H1 (cell line): Measurements from ENCODE around the gene PRRG1. TPM values are rescaled to one million over a fixed set of nuclear protein-coding genes. Genes with fewer than 3 reads are reported as not detected.

Source experiments
- CTCF ChIA-PET: fragments of 300-600 bp; sonication (Branson Sonifier 250); formaldehyde crosslinking; loops from one replicate; lab custom pipeline; 2021; ENCODE audit not compliant: partially characterized antibody; lab: Charles Lee
- POLR2A ChIA-PET: fragments of 300-600 bp; sonication (Branson Sonifier 250); formaldehyde crosslinking; loops from one replicate; lab custom pipeline; 2021; ENCODE audit warnings: inconsistent platforms; ENCODE audit not compliant: partially characterized antibody; lab: Charles Lee
- DNase-seq, 2 experiments: peaks; one replicate each; pipeline versions ENCODE4 v3.0.0 to v3.0.0-alpha.2; 2010 to 2022; ENCODE audit warnings: low spot score in 2 of 2, low read depth in 1 of 2, mixed read lengths in 1 of 2
- FAIRE-seq: peaks from 2 replicates; lab custom pipeline; 2011; peaks lifted over from hg19 to GRCh38; lab: Jason Lieb, UNC
- H2AFZ ChIP-seq: 2 replicates; pipeline ENCODE4 v1.8.1; 2012; ENCODE audit warnings: low read length, inconsistent platforms
- H2AK5ac ChIP-seq: 2 replicates; pipeline ENCODE4 v1.6.1; 2013; ENCODE audit warnings: low read depth, low read length
- H2BK120ac ChIP-seq: replicated peaks from 2 replicates; pipeline ENCODE3; 2013; ENCODE audit warnings: low read depth, low read length, inconsistent platforms
- H2BK12ac ChIP-seq: 2 replicates; pipeline ENCODE4 v1.6.1; 2013; ENCODE audit warnings: low read depth, low read length
- H2BK15ac ChIP-seq: 2 replicates; pipeline ENCODE4 v1.6.1; 2013; ENCODE audit warnings: low read length
- H2BK20ac ChIP-seq: 2 replicates; pipeline ENCODE4 v1.6.1; 2013; ENCODE audit warnings: low read length
- H2BK5ac ChIP-seq: 2 replicates; pipeline ENCODE4 v1.6.1; 2013; ENCODE audit warnings: low read depth, low read length
- H3K14ac ChIP-seq: 2 replicates; pipeline ENCODE4 v1.6.1; 2013; ENCODE audit warnings: inconsistent platforms; ENCODE audit not compliant: insufficient read length
- H3K18ac ChIP-seq: 2 replicates; pipeline ENCODE4 v1.6.1; 2013; ENCODE audit warnings: low read length; ENCODE audit errors: extremely low read depth
- H3K23ac ChIP-seq: 2 replicates; pipeline ENCODE4 v1.6.1; 2013; ENCODE audit warnings: inconsistent platforms; ENCODE audit not compliant: insufficient read length
- H3K23me2 ChIP-seq: 2 replicates; pipeline ENCODE4 v1.6.1; 2013; ENCODE audit warnings: low read depth, low read length
- H3K27ac ChIP-seq: 2 replicates; pipeline ENCODE4 v1.6.1; 2011; ENCODE audit warnings: low read depth, low read length, inconsistent platforms
- H3K27me3 ChIP-seq, 4 experiments: replicated peaks in 1 of 4; 1 replicate in 1 of 4; 2 replicates in 3 of 4; pipeline versions ENCODE4 v1.6.1 to v1.8.1; 2011 to 2013; ENCODE audit warnings: low read length in 3 of 4, mild to moderate bottlenecking in 3 of 4, inconsistent platforms in 2 of 4, mixed read lengths in 2 of 4, moderate library complexity in 1 of 4; ENCODE audit not compliant: control insufficient read depth in 3 of 4, insufficient read depth in 3 of 4; ENCODE audit errors: extremely low read depth in 1 of 4
- H3K36me3 ChIP-seq, 4 experiments: 2 replicates each; pipeline versions ENCODE4 v1.6.1 to v1.8.1; 2011 to 2013; ENCODE audit warnings: mild to moderate bottlenecking in 4 of 4, low read length in 3 of 4, moderate library complexity in 2 of 4, control low read depth in 1 of 4, inconsistent platforms in 1 of 4; ENCODE audit not compliant: insufficient read depth in 4 of 4, control insufficient read depth in 2 of 4
- H3K4ac ChIP-seq: replicated peaks from 2 replicates; pipeline ENCODE3; 2013; ENCODE audit warnings: low read length, low read depth, mixed read lengths, inconsistent platforms; ENCODE audit not compliant: insufficient read length
- H3K4me1 ChIP-seq, 4 experiments: replicated peaks in 1 of 4; 1 replicate in 1 of 4; 2 replicates in 3 of 4; pipeline versions ENCODE4 v1.6.1 to v1.8.1; 2011 to 2013; ENCODE audit warnings: low read length in 3 of 4, inconsistent platforms in 2 of 4, mixed read lengths in 1 of 4; ENCODE audit not compliant: insufficient read depth in 4 of 4, control insufficient read depth in 3 of 4
- H3K4me2 ChIP-seq, 2 experiments: 2 replicates each; pipeline versions ENCODE4 v1.6.1 to v1.8.1; 2011 to 2013; ENCODE audit warnings: low read depth in 2 of 2, low read length in 2 of 2, control low read depth in 1 of 2, inconsistent platforms in 1 of 2, mild to moderate bottlenecking in 1 of 2; ENCODE audit not compliant: insufficient read depth in 1 of 2
- H3K4me3 ChIP-seq, 4 experiments: fragments of 200-600, 300-600 bp in 1 of 4; sonication (generic), shearing (Covaris generic), sonication (Bioruptor Twin) in 1 of 4; 2 replicates each; pipeline versions ENCODE4 v1.5.1 to v1.8.1; 2011 to 2016; ENCODE audit warnings: low read length in 4 of 4, low read depth in 3 of 4, control low read depth in 2 of 4, inconsistent platforms in 2 of 4, mild to moderate bottlenecking in 2 of 4, mixed read lengths in 1 of 4, moderate library complexity in 1 of 4; ENCODE audit not compliant: insufficient read depth in 2 of 4; ENCODE audit errors: extremely low read depth in 1 of 4
- H3K56ac ChIP-seq: replicated peaks from 2 replicates; pipeline ENCODE3; 2013; ENCODE audit warnings: low read depth, mild to moderate bottlenecking, mixed read lengths, low read length, inconsistent platforms; ENCODE audit not compliant: insufficient read length
- H3K79me1 ChIP-seq: 2 replicates; pipeline ENCODE4 v1.6.1; 2013; ENCODE audit warnings: low read depth, low read length, control low read depth
- H3K79me2 ChIP-seq, 2 experiments: 2 replicates each; pipeline versions ENCODE4 v1.6.1 to v1.8.1; 2012 to 2013; ENCODE audit warnings: low read length in 2 of 2, mild to moderate bottlenecking in 2 of 2, inconsistent platforms in 1 of 2; ENCODE audit not compliant: insufficient read depth in 2 of 2, control insufficient read depth in 1 of 2
- H3K9ac ChIP-seq, 4 experiments: replicated peaks in 1 of 4; 1 replicate in 1 of 4; 2 replicates in 3 of 4; pipeline versions ENCODE4 v1.6.1 to v1.8.1; 2011 to 2013; ENCODE audit warnings: low read depth in 3 of 4, low read length in 3 of 4, control low read depth in 2 of 4, mild to moderate bottlenecking in 2 of 4, moderate library complexity in 2 of 4, inconsistent platforms in 1 of 4; ENCODE audit errors: extremely low read depth in 1 of 4
- H3K9me3 ChIP-seq, 2 experiments: 2 replicates each; pipeline versions ENCODE4 v1.6.1 to v1.8.1; 2012 to 2013; ENCODE audit warnings: mild to moderate bottlenecking in 2 of 2, moderate library complexity in 2 of 2, control low read depth in 1 of 2, inconsistent platforms in 1 of 2, low read depth in 1 of 2, low read length in 1 of 2, mixed read lengths in 1 of 2; ENCODE audit not compliant: insufficient read depth in 2 of 2
- H4K20me1 ChIP-seq, 2 experiments: replicated peaks in 1 of 2; 2 replicates each; pipeline versions ENCODE3 to v1.8.1; 2011 to 2013; ENCODE audit warnings: inconsistent platforms in 2 of 2, low read length in 2 of 2, mild to moderate bottlenecking in 1 of 2; ENCODE audit not compliant: insufficient read depth in 2 of 2, control insufficient read depth in 1 of 2
- H4K5ac ChIP-seq: 2 replicates; pipeline ENCODE4 v1.6.1; 2013; ENCODE audit warnings: low read length, low read depth, mixed read lengths, inconsistent platforms; ENCODE audit not compliant: insufficient read length
- H4K8ac ChIP-seq: 2 replicates; pipeline ENCODE4 v1.8.0; 2013; ENCODE audit warnings: mild to moderate bottlenecking, moderate library complexity, low read length, inconsistent platforms; ENCODE audit not compliant: insufficient read depth; ENCODE audit errors: extremely low read depth
- H4K91ac ChIP-seq: replicated peaks from 2 replicates; pipeline ENCODE3; 2013; ENCODE audit warnings: low read length, mixed read lengths, inconsistent platforms; ENCODE audit not compliant: insufficient read length
- EP300 ChIP-seq, 2 experiments: IDR thresholded peaks; 1 replicate in 1 of 2; 2 replicates in 1 of 2; pipeline ENCODE4 v1.6.1; 2011 to 2012; ENCODE audit warnings: low read depth in 2 of 2, low read length in 2 of 2, mild to moderate bottlenecking in 2 of 2, borderline replicate concordance in 1 of 2, inconsistent platforms in 1 of 2, moderate library complexity in 1 of 2
- EZH2 ChIP-seq: fragments of 200-600 bp; sonication (generic); IDR thresholded peaks from 2 replicates; pipeline ENCODE4 v1.7.1; 2012; ENCODE audit warnings: low read depth, mild to moderate bottlenecking, moderate library complexity, low read length, inconsistent platforms; ENCODE audit not compliant: severe bottlenecking
- JUND ChIP-seq: IDR thresholded peaks from 2 replicates; pipeline ENCODE4 v1.6.1; 2011; ENCODE audit warnings: mild to moderate bottlenecking, improper control_type of control experiment, low read length
- NRF1 ChIP-seq: IDR thresholded peaks from 2 replicates; pipeline ENCODE4 v1.6.1; 2011; ENCODE audit warnings: mild to moderate bottlenecking, low read depth, low read length, improper control_type of control experiment
- PHF8 ChIP-seq: fragments of 200-600 bp; sonication (generic); conservative IDR thresholded peaks from 2 replicates; pipeline ENCODE4 v1.7.1; 2012; ENCODE audit warnings: low read depth, mild to moderate bottlenecking, inconsistent platforms, low read length, moderate library complexity
- RBBP5 ChIP-seq: IDR thresholded peaks from 2 replicates; pipeline ENCODE4 v1.7.1; 2012; ENCODE audit warnings: low read depth, mild to moderate bottlenecking, inconsistent platforms, low read length, moderate library complexity, borderline replicate concordance
- RFX5 ChIP-seq: IDR thresholded peaks from 2 replicates; pipeline ENCODE4 v1.6.1; 2011; ENCODE audit warnings: low read depth, low read length, improper control_type of control experiment, borderline replicate concordance
- SIRT6 ChIP-seq: IDR thresholded peaks from one replicate; pipeline ENCODE4 v1.7.1; 2012; ENCODE audit warnings: low read length, inconsistent platforms
- SP4 ChIP-seq: IDR thresholded peaks from 2 replicates; pipeline ENCODE4 v1.6.1; 2012; ENCODE audit warnings: low read length, inconsistent platforms
- SUZ12 ChIP-seq: fragments of 200-600 bp; sonication (generic); IDR thresholded peaks from 2 replicates; pipeline ENCODE4 v1.6.1; 2012; ENCODE audit warnings: mild to moderate bottlenecking, inconsistent platforms, low read length, moderate library complexity, mixed read lengths
- TAF7 ChIP-seq: optimal IDR thresholded peaks from 2 replicates; pipeline ENCODE3; 2011; ENCODE audit warnings: low read depth, mild to moderate bottlenecking, inconsistent platforms, low read length, moderate library complexity, borderline replicate concordance
- WGBS, 2 experiments: shearing (Covaris generic) in 1 of 2; methylation state at CpG; one replicate each; pipeline versions ENCODE4 v1.1.6 to v1.1.7; 2013 to 2015; ENCODE audit warnings: low lambda C conversion rate in 2 of 2, mixed read lengths in 2 of 2, inconsistent platforms in 1 of 2, low coverage in 1 of 2, missing lambda C conversion rate in 1 of 2; ENCODE audit not compliant: insufficient replicate concordance in 2 of 2, insufficient coverage in 1 of 2, insufficient read length in 1 of 2; ENCODE audit errors: extremely low coverage in 1 of 2, missing lambda C conversion rate in 1 of 2; 5-methylcytosine and 5-hydroxymethylcytosine counted together
- polyA plus RNA-seq, 7 experiments: library from polyadenylated mRNA; depleted of rRNA in 3 of 7; stranded (reverse) in 5 of 7; unstranded in 2 of 7; fragments of >200 nt in 5 of 7; fragments of 200-250 nt in 2 of 7; gene quantifications; 1 replicate in 5 of 7; 2 replicates in 1 of 7; 4 replicates in 1 of 7; pipeline versions ENCODE4 v1.2.1 to v1.2.3, GENCODE V29; 2011 to 2013; ENCODE audit warnings: missing spikeins in 2 of 7, mixed read lengths in 2 of 7
- total RNA-seq: library from RNA; stranded (reverse); fragmentation: NEBNext Ultra II Directional; extraction: Animal tissue kit (Norgen Biotek cat#: 25700); gene quantifications from 2 replicates; pipeline ENCODE4 v1.2.1, GENCODE V29; 2021
- TF ChIP-seq, protein P1 (sequence below): IDR thresholded peaks from 2 replicates; pipeline ENCODE4 v1.6.1; 2012; ENCODE audit warnings: inconsistent platforms

The PRRG1 gene
- total and polyA plus RNA-seq, 2 of the 8 experiments (the other 6 are each of a cell fraction or from before 2014, with no cell fraction given): 10.2 to 10.5 TPM

DNA sequence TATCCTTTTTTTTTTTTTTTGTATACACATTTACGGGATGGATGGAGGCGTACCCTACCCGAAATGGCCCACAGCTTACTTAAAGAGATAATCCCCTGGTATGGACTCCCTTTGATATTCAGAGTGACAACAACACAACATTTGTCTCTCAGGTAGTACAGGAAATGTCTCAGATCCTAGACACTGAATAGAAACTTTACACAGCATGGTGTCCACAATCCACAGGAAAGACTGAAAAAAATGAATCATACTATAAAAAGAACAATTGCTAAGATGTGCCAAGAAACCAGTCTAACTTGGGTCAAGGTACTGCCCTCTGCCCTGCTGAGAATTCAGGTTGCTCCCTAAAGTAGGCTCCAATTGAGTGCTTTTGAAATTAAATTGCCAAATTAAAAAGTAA, 121.5 kb downstream of the PRRG1 start:
- no peak overlapping the region for H2BK12ac ChIP-seq
- no peak overlapping the region for H2BK120ac ChIP-seq
- no peak overlapping the region for H3K4me3 ChIP-seq
- no peak overlapping the region for H2BK20ac ChIP-seq
- H3K4me1 ChIP-seq: peaks cover 0 to 13% (median 9%) of the 10 kb centered on the region in 4 experiments; a peak in 4 of 7 replicates
- H4K5ac ChIP-seq: no peak overlapping the region
- H2AFZ ChIP-seq: no peak overlapping the region
- no peak overlapping the region for H3K4ac ChIP-seq
- no peak overlapping the region for H3K18ac ChIP-seq
- H3K23me2 ChIP-seq: no peaks in the 10 kb centered on the region
- H3K23ac ChIP-seq: no peak overlapping the region
- FAIRE-seq: no peak
- H3K14ac ChIP-seq: no peak overlapping the region
- H2BK5ac ChIP-seq: no peak overlapping the region
- H3K36me3 ChIP-seq: no peaks in the 10 kb centered on the region; a peak in 1 of 8 replicates
- H2BK15ac ChIP-seq: no peak overlapping the region
- no peak overlapping the region for H3K56ac ChIP-seq
- no peak overlapping the region for H3K27ac ChIP-seq
- H3K27me3 ChIP-seq: no peaks in the 10 kb centered on the region
- no peak overlapping the region for H3K4me2 ChIP-seq
- no peak overlapping the region for H4K8ac ChIP-seq
- no peak overlapping the region for H2AK5ac ChIP-seq
- TF ChIP-seq PHF8 (no peak), SUZ12 (no peak), EZH2 (no peak), JUND (no peak), SP4 (no peak), RFX5 (no peak), EP300 (IDR thresholded peaks at IDR 0.05; ENCODE audit: borderline replicate concordance in 1 of 2, low read depth in 2 of 2, low read length in 2 of 2) (no peak), TAF7 (no peak), RBBP5 (no peak), SIRT6 (no peak), NRF1 (no peak)
- TF ChIP-seq, protein P1, sequence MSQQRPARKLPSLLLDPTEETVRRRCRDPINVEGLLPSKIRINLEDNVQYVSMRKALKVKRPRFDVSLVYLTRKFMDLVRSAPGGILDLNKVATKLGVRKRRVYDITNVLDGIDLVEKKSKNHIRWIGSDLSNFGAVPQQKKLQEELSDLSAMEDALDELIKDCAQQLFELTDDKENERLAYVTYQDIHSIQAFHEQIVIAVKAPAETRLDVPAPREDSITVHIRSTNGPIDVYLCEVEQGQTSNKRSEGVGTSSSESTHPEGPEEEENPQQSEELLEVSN: no peak
- TF ChIP-seq, all 59 proteins: peak for 0
- ChIA-PET CTCF (no interaction called here), POLR2A (no interaction called here)
- 100% methylated on average over 2 of the region's 3 CpGs; no CpG with 5 or more reads in 1 of the 2 experiments for WGBS, 2 experiments
- no peaks in the 10 kb centered on the region for H3K79me1 ChIP-seq
- H4K91ac ChIP-seq: no peak overlapping the region
- no peak overlapping the region for H3K9ac ChIP-seq
- H3K79me2 ChIP-seq: no peaks in the 10 kb centered on the region
- H3K9me3 ChIP-seq: no peaks in the 10 kb centered on the region
- no peaks in the 10 kb centered on the region for H4K20me1 ChIP-seq
- DNase-seq: no peak
